Limb (tissue), 2 donors: ENCODE data around the gene KCNA10.

ENCODE experiments used
- DNase-seq, 2 donors: peaks; one replicate each; pipeline ENCODE4 v3.0.0-alpha.2; 2016; ENCODE audit errors: extremely low spot score in 2 of 2

Gene KCNA10

GRCh38 chr1:110501488-110502132 lies 17.4 kb downstream of the KCNA10 start:
- no peak for DNase-seq

GRCh38 chr1:110498270-110498669 lies 20.7 kb downstream of the KCNA10 start:
- DNase-seq: no peak

- peak; percentile 82 to 84 for DNase-seq
Measured at GRCh38 chr1:110495926-110496600, 22.9 kb downstream of the KCNA10 start.

GRCh38 chr1:110494522-110495406 lies 24.2 kb downstream of the KCNA10 start:
- no peak for DNase-seq

GRCh38 chr1:110494036-110494435 lies 24.9 kb downstream of the KCNA10 start:
- DNase-seq: no peak

- no peak for DNase-seq
Measured at GRCh38 chr1:110493059-110493699, 25.8 kb downstream of the KCNA10 start.

GRCh38 chr1:110492573-110492972 lies 26.4 kb downstream of the KCNA10 start:
- DNase-seq: no peak

- no peak for DNase-seq
Measured at GRCh38 chr1:110490791-110491451, 28.1 kb downstream of the KCNA10 start.

GRCh38 chr1:110489973-110490542 lies 28.9 kb downstream of the KCNA10 start:
- no peak for DNase-seq

- DNase-seq: no peak
Measured at GRCh38 chr1:110489406-110489805, 29.6 kb downstream of the KCNA10 start.

- DNase-seq: no peak
Measured at GRCh38 chr1:110488867-110489266, 30.1 kb downstream of the KCNA10 start.

- DNase-seq: no peak
Measured at GRCh38 chr1:110488161-110488560, 30.8 kb downstream of the KCNA10 start.

GRCh38 chr1:110487726-110488125 lies 31.2 kb downstream of the KCNA10 start:
- no peak for DNase-seq

- no peak for DNase-seq
Measured at GRCh38 chr1:110485725-110486124, 33.2 kb downstream of the KCNA10 start.

- DNase-seq: no peak
Measured at GRCh38 chr1:110484801-110485200, 34.2 kb downstream of the KCNA10 start.

- no peak for DNase-seq
Measured at GRCh38 chr1:110483308-110483685, 35.7 kb downstream of the KCNA10 start.

GRCh38 chr1:110482662-110483307 lies 36.2 kb downstream of the KCNA10 start:
- no peak for DNase-seq

- DNase-seq: no peak
Measured at GRCh38 chr1:110481968-110482623, 36.9 kb downstream of the KCNA10 start.

GRCh38 chr1:110480356-110481096 lies 38.4 kb downstream of the KCNA10 start:
- DNase-seq: no peak
